IMR-90 (cell line): Measurements from ENCODE around the gene YWHAG.
A peak's percentile ranks its signal among the peaks of the same experiment; 100 is the strongest.

Source experiments
- CEBPB ChIP-seq: IDR thresholded peaks from 2 replicates; pipeline ENCODE4 v1.6.1; 2012; ENCODE audit warnings: low read depth, low read length, improper control_type of control experiment
- CHD1 ChIP-seq: IDR thresholded peaks from 2 replicates; pipeline ENCODE4 v1.6.1; 2012; ENCODE audit warnings: low read depth, low read length, improper control_type of control experiment
- CTCF ChIP-seq: conservative IDR thresholded peaks from 2 replicates; pipeline ENCODE4 v1.5.1; 2012; ENCODE audit warnings: mild to moderate bottlenecking, low read depth, low read length, improper control_type of control experiment
- ELK1 ChIP-seq: fragments of 150-350 bp; IDR thresholded peaks from 2 replicates; pipeline ENCODE4 v1.6.1; 2016; ENCODE audit warnings: low read depth, mild to moderate bottlenecking, low read length, moderate library complexity, borderline replicate concordance
- FOS ChIP-seq: fragments of 150-350 bp; IDR thresholded peaks from 2 replicates; pipeline ENCODE4 v1.6.1; 2016; ENCODE audit warnings: low read depth, low read length
- MAZ ChIP-seq: IDR thresholded peaks from 2 replicates; pipeline ENCODE4 v1.6.1; 2012; ENCODE audit warnings: low read depth, mild to moderate bottlenecking, low read length, improper control_type of control experiment, moderate library complexity, borderline replicate concordance
- MXI1 ChIP-seq: IDR thresholded peaks from 2 replicates; pipeline ENCODE4 v1.6.1; 2012; ENCODE audit warnings: low read depth, mild to moderate bottlenecking, low read length, moderate library complexity, borderline replicate concordance
- NFE2L2 ChIP-seq: fragments of 150-350 bp; IDR thresholded peaks from 2 replicates; pipeline ENCODE4 v1.6.1; 2016; ENCODE audit warnings: low read depth, mild to moderate bottlenecking, low read length
- POLR2A ChIP-seq: IDR thresholded peaks from 2 replicates; pipeline ENCODE4 v1.6.1; 2012; ENCODE audit warnings: mild to moderate bottlenecking, low read depth, low read length
- RAD21 ChIP-seq: IDR thresholded peaks from 2 replicates; pipeline ENCODE4 v1.6.1; 2012; ENCODE audit warnings: low read length, improper control_type of control experiment
- RCOR1 ChIP-seq: IDR thresholded peaks from 2 replicates; pipeline ENCODE4 v1.6.1; 2012; ENCODE audit warnings: mild to moderate bottlenecking, low read length, improper control_type of control experiment; ENCODE audit not compliant: insufficient replicate concordance
- RFX5 ChIP-seq: IDR thresholded peaks from 2 replicates; pipeline ENCODE4 v1.8.0; 2012; ENCODE audit warnings: low read depth, mild to moderate bottlenecking, low read length, moderate library complexity
- SMC3 ChIP-seq: fragments of 150-350 bp; IDR thresholded peaks from 2 replicates; pipeline ENCODE4 v1.6.1; 2016; ENCODE audit warnings: low read depth, mild to moderate bottlenecking, antibody characterized with exemption, low read length, moderate library complexity
- USF2 ChIP-seq: fragments of 150-350 bp; IDR thresholded peaks from 2 replicates; pipeline ENCODE4 v1.6.1; 2017; ENCODE audit warnings: mild to moderate bottlenecking, antibody characterized with exemption, low read length, low read depth

- no peak for TF ChIP-seq CTCF
- TF ChIP-seq RAD21, result no peak
- TF ChIP-seq NFE2L2, result no peak
- no peak for TF ChIP-seq POLR2A
- TF ChIP-seq RFX5, result no peak
- no peak for TF ChIP-seq MXI1
- no peak for TF ChIP-seq SMC3
- TF ChIP-seq ELK1, result no peak
- peak; percentile 64 for TF ChIP-seq USF2
- no peak for TF ChIP-seq FOS
- no peak for TF ChIP-seq RCOR1
- no peak for TF ChIP-seq CEBPB
- TF ChIP-seq CHD1, result no peak
- no peak for TF ChIP-seq MAZ
These were observed 15.4 kb downstream of the YWHAG start for GRCh38 chr7:76343294-76343930.
